A673 (cell line): ENCODE data around the gene SPG7.

ENCODE experiments used
- EZH2 ChIP-seq: fragments of 200-600 bp; sonication (generic); IDR thresholded peaks from 2 replicates; pipeline ENCODE4 v1.6.1; 2017; ENCODE audit warnings: borderline replicate concordance, low read depth, mild to moderate bottlenecking, mixed read lengths, antibody characterized with exemption, low read length; ENCODE audit not compliant: poor library complexity, severe bottlenecking
- TF ChIP-seq, protein P1 (sequence below): fragments of 300-800, 200-600 bp; sonication (generic); conservative IDR thresholded peaks from 2 replicates; pipeline ENCODE4 v1.5.1; 2017; ENCODE audit warnings: low read depth, mild to moderate bottlenecking, antibody characterized with exemption, low read length, moderate library complexity, mixed read lengths

DNA sequence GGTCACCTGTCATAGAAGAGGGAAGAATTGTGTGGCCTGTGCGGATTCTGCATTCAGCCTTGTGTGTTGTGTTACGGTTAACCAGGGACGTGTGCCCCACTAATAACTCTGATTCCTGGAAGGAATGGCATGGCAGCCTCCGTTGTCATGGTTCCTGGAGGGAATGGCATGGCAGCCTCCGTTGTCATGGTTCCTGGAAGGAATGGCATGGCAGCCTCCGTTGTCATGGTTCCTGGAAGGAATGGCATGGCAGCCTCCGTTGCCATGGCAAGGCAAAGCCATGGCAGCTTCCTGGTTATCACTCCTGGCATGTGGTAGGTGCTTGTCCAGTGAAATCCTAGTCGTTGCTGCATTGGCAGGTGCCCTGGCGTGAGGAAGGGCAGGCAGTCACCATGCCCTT is 8.9 kb downstream of the SPG7 start:
- no peak for TF ChIP-seq EZH2
- TF ChIP-seq, protein P1, sequence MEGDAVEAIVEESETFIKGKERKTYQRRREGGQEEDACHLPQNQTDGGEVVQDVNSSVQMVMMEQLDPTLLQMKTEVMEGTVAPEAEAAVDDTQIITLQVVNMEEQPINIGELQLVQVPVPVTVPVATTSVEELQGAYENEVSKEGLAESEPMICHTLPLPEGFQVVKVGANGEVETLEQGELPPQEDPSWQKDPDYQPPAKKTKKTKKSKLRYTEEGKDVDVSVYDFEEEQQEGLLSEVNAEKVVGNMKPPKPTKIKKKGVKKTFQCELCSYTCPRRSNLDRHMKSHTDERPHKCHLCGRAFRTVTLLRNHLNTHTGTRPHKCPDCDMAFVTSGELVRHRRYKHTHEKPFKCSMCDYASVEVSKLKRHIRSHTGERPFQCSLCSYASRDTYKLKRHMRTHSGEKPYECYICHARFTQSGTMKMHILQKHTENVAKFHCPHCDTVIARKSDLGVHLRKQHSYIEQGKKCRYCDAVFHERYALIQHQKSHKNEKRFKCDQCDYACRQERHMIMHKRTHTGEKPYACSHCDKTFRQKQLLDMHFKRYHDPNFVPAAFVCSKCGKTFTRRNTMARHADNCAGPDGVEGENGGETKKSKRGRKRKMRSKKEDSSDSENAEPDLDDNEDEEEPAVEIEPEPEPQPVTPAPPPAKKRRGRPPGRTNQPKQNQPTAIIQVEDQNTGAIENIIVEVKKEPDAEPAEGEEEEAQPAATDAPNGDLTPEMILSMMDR = no peak
